ENCODE data around the gene ACBD6. TPM values are rescaled to one million over a fixed set of nuclear protein-coding genes. Genes with fewer than 3 reads are reported as not detected.

The ACBD6 gene
- total RNA-seq, 1 experiment from 2014 or later = 74.7 TPM

DNA sequence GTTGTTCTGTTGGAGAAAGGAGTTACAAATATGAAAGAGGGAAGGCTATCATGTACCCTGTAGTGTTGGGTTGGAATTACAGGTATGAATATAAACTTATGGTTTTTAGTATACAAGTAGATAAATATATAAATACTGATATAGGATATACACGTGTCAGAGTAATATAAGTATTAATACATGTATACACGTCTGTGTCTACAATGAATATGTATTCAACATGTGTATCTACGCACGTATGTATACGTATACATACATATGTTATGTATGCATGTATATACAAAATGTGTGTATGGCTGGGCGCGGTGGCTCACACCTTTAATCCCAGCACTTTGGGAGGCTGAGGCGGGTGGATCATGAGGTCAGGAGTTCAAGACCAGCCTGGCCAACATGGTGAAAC lies 17.9 kb downstream of the ACBD6 start:
- Mint-ChIP-seq H3K27me3 (ENCODE audit: insufficient read depth, unreplicated experiment) (no peaks in the 10 kb centered on the region), H3K36me3 (ENCODE audit: insufficient read depth, unreplicated experiment) (peaks cover 36% of the 10 kb centered on the region), H3K27ac (ENCODE audit: unreplicated experiment) (no peak overlapping the region), H3K4me3 (ENCODE audit: unreplicated experiment) (no peak overlapping the region), H3K9me3 (ENCODE audit: unreplicated experiment) (no peaks in the 10 kb centered on the region), H3K4me1 (ENCODE audit: low read depth, unreplicated experiment) (no peaks in the 10 kb centered on the region)
- Histone ChIP-seq H3K36me3 (ENCODE audit: control insufficient read depth, insufficient read depth, low read length) (no peaks in the 10 kb centered on the region; the same call in 1 of the 2 replicates), H3K27me3 (replicated peaks; ENCODE audit: control insufficient read depth, insufficient read depth, low read length) (no peaks in the 10 kb centered on the region), H3K4me1 (no peaks in the 10 kb centered on the region), H3K4me3 (ENCODE audit: low read depth, low read length) (no peak overlapping the region), H3K9me3 (no peaks in the 10 kb centered on the region)
- no peak for TF ChIP-seq CTCF (IDR thresholded peaks at IDR 0.05; ENCODE audit: insufficient read depth in 1 of 2, low read depth in 1 of 2, low read length in 1 of 2, severe bottlenecking in 1 of 2, unreplicated experiment in 1 of 2)
- DNase-seq = no peak
- no TSS peak for BruUV-seq (replicated peaks)
- intact Hi-C loops (cut with micrococcal nuclease; ENCODE audit: unreplicated experiment) = no loop called here
- CTCF ChIA-PET = no interaction called here
- POLR2A ChIA-PET = no interaction called here

- DNase-seq = peak in 1 of 2 experiments; percentile 41
- no peaks in the 10 kb centered on the region for H3K4me1 ChIP-seq
- Mint-ChIP-seq H3K27me3 (ENCODE audit: insufficient read depth, unreplicated experiment) (no peaks in the 10 kb centered on the region), H3K36me3 (ENCODE audit: insufficient read depth, unreplicated experiment) (peaks cover 35% of the 10 kb centered on the region), H3K27ac (ENCODE audit: unreplicated experiment) (no peak overlapping the region), H3K4me3 (ENCODE audit: unreplicated experiment) (no peak overlapping the region), H3K9me3 (ENCODE audit: unreplicated experiment) (no peaks in the 10 kb centered on the region), H3K4me1 (ENCODE audit: low read depth, unreplicated experiment) (no peaks in the 10 kb centered on the region)
- peak; percentile 65 to 71 for TF ChIP-seq CTCF (IDR thresholded peaks at IDR 0.05; ENCODE audit: insufficient read depth in 1 of 2, low read depth in 1 of 2, low read length in 1 of 2, severe bottlenecking in 1 of 2, unreplicated experiment in 1 of 2)
- no peaks in the 10 kb centered on the region for H3K27me3 ChIP-seq (replicated peaks; ENCODE audit: control insufficient read depth, insufficient read depth, low read length)
- intact Hi-C loops (cut with micrococcal nuclease; ENCODE audit: unreplicated experiment) = loop anchor here (1.0 kb wide), 2 partner anchors 230 to 294 kb away; no protein-coding TSS in a partner anchor
- no TSS peak for BruUV-seq (replicated peaks)
- H3K4me3 ChIP-seq (ENCODE audit: low read depth, low read length) = no peak overlapping the region
- H3K36me3 ChIP-seq (ENCODE audit: control insufficient read depth, insufficient read depth, low read length) = no peaks in the 10 kb centered on the region; the same call in none of the 2 replicates
- POLR2A ChIA-PET = no interaction called here
- CTCF ChIA-PET = no interaction called here
- H3K9me3 ChIP-seq = no peaks in the 10 kb centered on the region
Measured at GRCh38 chr1:180482425-180483275, 19.7 kb downstream of the ACBD6 start.

GRCh38 chr1:180470031-180470430 lies 32.3 kb downstream of the ACBD6 start:
- no TSS peak for BruUV-seq (replicated peaks)
- H3K36me3 Mint-ChIP-seq (ENCODE audit: insufficient read depth, unreplicated experiment) = peaks cover 22% of the 10 kb centered on the region
- ChIA-PET POLR2A (no interaction called here), CTCF (no interaction called here)
- no peaks in the 10 kb centered on the region for H3K36me3 ChIP-seq (ENCODE audit: control insufficient read depth, insufficient read depth, low read length)
- no peak overlapping the region for H3K27ac Mint-ChIP-seq (ENCODE audit: unreplicated experiment)
- H3K9me3 Mint-ChIP-seq (ENCODE audit: unreplicated experiment) = peaks cover 11% of the 10 kb centered on the region
- H3K9me3 ChIP-seq = no peaks in the 10 kb centered on the region
- intact Hi-C loops (cut with micrococcal nuclease; ENCODE audit: unreplicated experiment) = no loop called here
- no peak overlapping the region for H3K4me3 ChIP-seq (ENCODE audit: low read depth, low read length)
- TF ChIP-seq CTCF (IDR thresholded peaks at IDR 0.05; ENCODE audit: insufficient read depth in 1 of 2, low read depth in 1 of 2, low read length in 1 of 2, severe bottlenecking in 1 of 2, unreplicated experiment in 1 of 2) = no peak
- no peaks in the 10 kb centered on the region for H3K4me1 ChIP-seq
- H3K27me3 ChIP-seq (replicated peaks; ENCODE audit: control insufficient read depth, insufficient read depth, low read length) = no peaks in the 10 kb centered on the region
- no peak for DNase-seq
- no peaks in the 10 kb centered on the region for H3K27me3 Mint-ChIP-seq (ENCODE audit: insufficient read depth, unreplicated experiment)
- H3K4me3 Mint-ChIP-seq (ENCODE audit: unreplicated experiment) = no peak overlapping the region
- H3K4me1 Mint-ChIP-seq (ENCODE audit: low read depth, unreplicated experiment) = no peaks in the 10 kb centered on the region

Measured in Caco-2 (cell line).